Panc1 (cell line): ENCODE measurements around the gene RUFY2. TPM values are rescaled to one million over a fixed set of nuclear protein-coding genes. Genes with fewer than 3 reads are reported as not detected.

ENCODE experiments used
- ATAC-seq: fragments of 200-7000 bp; cut with Tn5 transposase; 2 replicates; pipeline ENCODE4 v1.9.1; 2020; ENCODE audit warnings: mild to moderate bottlenecking, moderate library complexity
- BruUV-seq: library from RNA; stranded (reverse); fragments of 400-500 nt; replicated peaks from 2 replicates; lab custom pipeline; 2021; lab: Mats Ljungman, UMichigan
- CTCF ChIA-PET: fragments of 300-600 bp; sonication (Branson Sonifier 250); formaldehyde crosslinking; loops from one replicate; lab custom pipeline; 2022; ENCODE audit warnings: antibody characterized with exemption; lab: Charles Lee
- POLR2A ChIA-PET: fragments of 300-600 bp; sonication (Branson Sonifier 250); formaldehyde crosslinking; loops from one replicate; lab custom pipeline; 2022; ENCODE audit warnings: antibody characterized with exemption; lab: Charles Lee
- DNase-seq: peaks from one replicate; pipeline ENCODE4 v3.0.0-alpha.2; 2010; ENCODE audit warnings: low read depth, low spot score
- H3K27ac ChIP-seq: 2 replicates; pipeline ENCODE4 v1.5.1; 2011; ENCODE audit warnings: mild to moderate bottlenecking, low read length, inconsistent platforms
- H3K27me3 ChIP-seq: fragments of 200-500 bp; sonication (Bioruptor generic); 2 replicates; pipeline ENCODE4 v1.6.0; 2014; ENCODE audit warnings: low read length, inconsistent platforms; ENCODE audit not compliant: control insufficient read depth, insufficient read depth
- H3K36me3 ChIP-seq: fragments of 200-500 bp; sonication (Bioruptor generic); 2 replicates; pipeline ENCODE4 v1.5.1; 2014; ENCODE audit warnings: inconsistent platforms, mild to moderate bottlenecking, low read length, moderate library complexity; ENCODE audit not compliant: control insufficient read depth, insufficient read depth
- H3K4me1 ChIP-seq: 2 replicates; pipeline ENCODE4 v1.5.1; 2011; ENCODE audit warnings: inconsistent platforms, mild to moderate bottlenecking, low read length, moderate library complexity; ENCODE audit not compliant: control insufficient read depth, insufficient read depth
- H3K4me3 ChIP-seq, 2 experiments: 2 replicates each; pipeline ENCODE4 v1.5.1; 2011 to 2012; ENCODE audit warnings: low read depth in 2 of 2, low read length in 2 of 2, mild to moderate bottlenecking in 2 of 2, inconsistent platforms in 1 of 2, moderate library complexity in 1 of 2
- H3K9me3 ChIP-seq: fragments of 200-500 bp; sonication (Bioruptor generic); 2 replicates; pipeline ENCODE4 v1.5.1; 2014; ENCODE audit warnings: low read depth, mild to moderate bottlenecking, inconsistent platforms, low read length, moderate library complexity; ENCODE audit not compliant: control insufficient read depth, insufficient read depth
- CTCF ChIP-seq: fragments of 450-650 bp; IDR thresholded peaks from 2 replicates; pipeline ENCODE4 v1.5.1; 2017; ENCODE audit warnings: mild to moderate bottlenecking
- POLR2AphosphoS5 ChIP-seq: IDR thresholded peaks from 2 replicates; pipeline ENCODE4 v1.6.1; 2012; ENCODE audit warnings: mild to moderate bottlenecking, low read depth, low read length, moderate library complexity
- REST ChIP-seq, 2 experiments: IDR thresholded peaks; 2 replicates each; pipeline ENCODE4 v1.6.1; 2011 to 2012; ENCODE audit warnings: low read depth in 2 of 2, control low read depth in 1 of 2, low read length in 1 of 2, mild to moderate bottlenecking in 1 of 2, moderate library complexity in 1 of 2; ENCODE audit not compliant: insufficient read depth in 1 of 2
- SIN3A ChIP-seq: IDR thresholded peaks from 2 replicates; pipeline ENCODE4 v1.6.1; 2012; ENCODE audit warnings: low read depth, mild to moderate bottlenecking, low read length, moderate library complexity, borderline replicate concordance; ENCODE audit not compliant: insufficient read depth
- TCF7L2 ChIP-seq: IDR thresholded peaks from 2 replicates; pipeline ENCODE4 v1.6.1; 2011; ENCODE audit warnings: mild to moderate bottlenecking, low read depth, low read length, inconsistent platforms
- in situ Hi-C: cut with HindIII; loops from 2 replicates; pipeline ENCODE4 v1.10.0; 2016; ENCODE audit warnings: low sequenced_read_pairs, low pct_unique_long_range_greater_than_20kb
- intact Hi-C: fragments of 100-400 bp; cut with micrococcal nuclease; formaldehyde crosslinking; loops from one replicate; pipeline ENCODE4 v1.10.0; 2022; ENCODE audit not compliant: unreplicated experiment
- total RNA-seq: library from RNA; stranded (reverse); gene quantifications from one replicate; pipeline ENCODE4 v1.2.1, GENCODE V29; 2021; ENCODE audit not compliant: unreplicated experiment

The RUFY2 gene
- total RNA-seq, 1 experiment from 2014 or later, result 25.1 TPM

GRCh38 chr10:68334672-68335467, 72.2 kb downstream of the RUFY2 start:
- no peaks in the 10 kb centered on the region for H3K9me3 ChIP-seq
- CTCF ChIA-PET, result no interaction called here
- TF ChIP-seq POLR2AphosphoS5 (no peak), REST (IDR thresholded peaks at IDR 0.05; ENCODE audit: insufficient read depth in 1 of 2, low read depth in 2 of 2, low read length in 1 of 2) (no peak), CTCF (no peak), TCF7L2 (no peak), SIN3A (no peak)
- H3K27me3 ChIP-seq, result no peaks in the 10 kb centered on the region
- peak overlapping the region; percentile 100 for H3K27ac ChIP-seq
- peak overlapping the region; percentile 65 to 90 for H3K4me3 ChIP-seq
- no peak for ATAC-seq
- intact Hi-C loops, result no loop called here
- POLR2A ChIA-PET, result interaction anchor here (0.6 to 0.7 kb wide), 2 partner anchors 11 to 40 kb away, joined by 3 to 7 read pairs; no protein-coding TSS in a partner anchor
- no TSS peak for BruUV-seq
- DNase-seq, result no peak
- peaks cover 37% of the 10 kb centered on the region for H3K36me3 ChIP-seq
- in situ Hi-C loops, result no loop called here
- peaks cover 42% of the 10 kb centered on the region for H3K4me1 ChIP-seq

GRCh38 chr10:68333440-68334431, 73.3 kb downstream of the RUFY2 start:
- H3K36me3 ChIP-seq, result peaks cover 27% of the 10 kb centered on the region
- peak overlapping the region; percentile 65 to 90 for H3K4me3 ChIP-seq
- no peaks in the 10 kb centered on the region for H3K27me3 ChIP-seq
- intact Hi-C loops, result no loop called here
- DNase-seq, result no peak
- BruUV-seq, result TSS peak; percentile 60
- ChIA-PET CTCF (interaction anchor here (0.5 kb wide), 1 partner anchor 19 kb away, joined by 4 read pairs; no protein-coding TSS in a partner anchor), POLR2A (interaction anchor here (0.5 to 0.7 kb wide), 4 partner anchors 11 to 622 kb away, joined by 3 to 5 read pairs (median 3); partner anchors contain the start of gene DDX21)
- in situ Hi-C loops, result no loop called here
- TF ChIP-seq POLR2AphosphoS5, result no peak
- TF ChIP-seq SIN3A, result no peak
- TF ChIP-seq CTCF, result no peak
- no peak; a peak in 1 of 4 replicates for TF ChIP-seq REST (IDR thresholded peaks at IDR 0.05; ENCODE audit: insufficient read depth in 1 of 2, low read depth in 2 of 2, low read length in 1 of 2)
- TF ChIP-seq TCF7L2, result no peak
- H3K27ac ChIP-seq, result peak overlapping the region; percentile 100
- no peak for ATAC-seq
- no peaks in the 10 kb centered on the region for H3K9me3 ChIP-seq
- H3K4me1 ChIP-seq, result peaks cover 52% of the 10 kb centered on the region
